Fibroblast of the conjunctiva (primary cell): Measurements from ENCODE around the gene LAP3.

ENCODE experiments used
- DNase-seq: peaks from one replicate; pipeline ENCODE4 v3.0.0-alpha.2; 2010; ENCODE audit warnings: low read depth

The LAP3 gene

GRCh38 chr4:17619416-17620105 lies 42.6 kb downstream of the LAP3 start:
- peak; percentile 36 for DNase-seq

- peak; percentile 49 for DNase-seq
These were observed 46.5 kb downstream of the LAP3 start for GRCh38 chr4:17623451-17624001.

- DNase-seq = no peak
These were observed 47.8 kb downstream of the LAP3 start for GRCh38 chr4:17624821-17625220.

GRCh38 chr4:17630228-17630627 lies 53.2 kb downstream of the LAP3 start:
- DNase-seq = no peak

- DNase-seq = no peak
These were observed 56.6 kb downstream of the LAP3 start for GRCh38 chr4:17633600-17633999.

- no peak for DNase-seq
These were observed 58.1 kb downstream of the LAP3 start for GRCh38 chr4:17635056-17635455.

GRCh38 chr4:17636341-17636695 lies 59.3 kb downstream of the LAP3 start:
- DNase-seq = no peak

- peak; percentile 47 for DNase-seq
These were observed 60.0 kb downstream of the LAP3 start for GRCh38 chr4:17636696-17637622.

- no peak for DNase-seq
These were observed 62.1 kb downstream of the LAP3 start for GRCh38 chr4:17639136-17639535.

GRCh38 chr4:17642398-17642783 lies 65.4 kb downstream of the LAP3 start:
- DNase-seq = no peak

GRCh38 chr4:17646693-17647092 lies 69.7 kb downstream of the LAP3 start:
- DNase-seq = no peak

GRCh38 chr4:17647176-17647806 lies 70.3 kb downstream of the LAP3 start:
- no peak for DNase-seq

- DNase-seq = no peak
These were observed 70.9 kb downstream of the LAP3 start for GRCh38 chr4:17647927-17648326.

- DNase-seq = no peak
These were observed 73.4 kb downstream of the LAP3 start for GRCh38 chr4:17650406-17650805.

GRCh38 chr4:17654701-17655100 lies 77.7 kb downstream of the LAP3 start:
- no peak for DNase-seq

- DNase-seq = no peak
These were observed 80.1 kb downstream of the LAP3 start for GRCh38 chr4:17657090-17657489.
